LNCAP (cell line): ENCODE data around the gene TMEM179.

Experiments used
- TF ChIP-seq, protein P1 (sequence below): fragments of 450-650 bp; IDR thresholded peaks from 2 replicates; pipeline ENCODE4 v1.5.1; 2017; ENCODE audit warnings: mild to moderate bottlenecking

Gene TMEM179

DNA sequence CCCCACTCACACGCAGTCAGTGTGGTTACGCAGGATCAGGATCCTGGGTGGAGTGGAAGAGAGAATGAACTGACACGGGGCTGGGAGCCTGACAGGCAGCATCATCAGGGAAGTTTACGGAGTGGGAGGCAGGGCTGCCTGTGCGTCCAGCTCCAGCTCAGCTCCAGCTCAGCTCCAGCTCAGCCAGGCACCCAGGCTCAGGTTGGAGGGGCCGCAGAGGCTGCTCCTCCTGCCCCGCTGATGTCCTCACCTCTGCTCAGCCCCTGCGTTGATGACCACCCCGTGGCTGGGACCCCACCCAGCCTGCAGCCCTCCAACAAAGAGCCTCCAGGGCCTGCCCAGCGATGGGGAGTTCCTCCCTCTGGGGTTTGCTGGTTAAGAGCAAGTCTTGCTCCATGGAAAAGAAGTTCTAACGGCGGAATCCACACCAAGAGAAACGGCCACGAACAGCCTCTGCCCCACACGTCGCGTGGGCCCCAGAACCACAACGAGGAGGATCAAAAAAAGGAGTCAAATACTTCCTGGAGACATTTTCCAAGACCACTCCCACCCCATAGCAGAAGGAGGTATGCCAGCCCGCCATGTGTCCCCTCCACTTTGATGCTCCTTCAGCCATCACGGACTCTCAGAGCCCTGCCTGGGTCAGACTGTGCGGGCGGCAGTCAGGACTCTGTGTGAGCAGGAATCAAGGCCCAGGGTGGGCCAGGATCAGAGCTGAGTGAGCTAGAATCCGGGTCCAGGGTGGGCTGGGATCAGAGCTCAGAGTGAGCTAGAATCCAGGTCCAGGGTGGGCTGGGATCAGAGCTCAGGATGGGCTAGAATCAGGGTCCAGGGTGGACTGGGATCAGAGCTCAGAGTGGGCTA, 42.7 kb downstream of the TMEM179 start:
- TF ChIP-seq, protein P1, sequence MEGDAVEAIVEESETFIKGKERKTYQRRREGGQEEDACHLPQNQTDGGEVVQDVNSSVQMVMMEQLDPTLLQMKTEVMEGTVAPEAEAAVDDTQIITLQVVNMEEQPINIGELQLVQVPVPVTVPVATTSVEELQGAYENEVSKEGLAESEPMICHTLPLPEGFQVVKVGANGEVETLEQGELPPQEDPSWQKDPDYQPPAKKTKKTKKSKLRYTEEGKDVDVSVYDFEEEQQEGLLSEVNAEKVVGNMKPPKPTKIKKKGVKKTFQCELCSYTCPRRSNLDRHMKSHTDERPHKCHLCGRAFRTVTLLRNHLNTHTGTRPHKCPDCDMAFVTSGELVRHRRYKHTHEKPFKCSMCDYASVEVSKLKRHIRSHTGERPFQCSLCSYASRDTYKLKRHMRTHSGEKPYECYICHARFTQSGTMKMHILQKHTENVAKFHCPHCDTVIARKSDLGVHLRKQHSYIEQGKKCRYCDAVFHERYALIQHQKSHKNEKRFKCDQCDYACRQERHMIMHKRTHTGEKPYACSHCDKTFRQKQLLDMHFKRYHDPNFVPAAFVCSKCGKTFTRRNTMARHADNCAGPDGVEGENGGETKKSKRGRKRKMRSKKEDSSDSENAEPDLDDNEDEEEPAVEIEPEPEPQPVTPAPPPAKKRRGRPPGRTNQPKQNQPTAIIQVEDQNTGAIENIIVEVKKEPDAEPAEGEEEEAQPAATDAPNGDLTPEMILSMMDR = no peak

DNA sequence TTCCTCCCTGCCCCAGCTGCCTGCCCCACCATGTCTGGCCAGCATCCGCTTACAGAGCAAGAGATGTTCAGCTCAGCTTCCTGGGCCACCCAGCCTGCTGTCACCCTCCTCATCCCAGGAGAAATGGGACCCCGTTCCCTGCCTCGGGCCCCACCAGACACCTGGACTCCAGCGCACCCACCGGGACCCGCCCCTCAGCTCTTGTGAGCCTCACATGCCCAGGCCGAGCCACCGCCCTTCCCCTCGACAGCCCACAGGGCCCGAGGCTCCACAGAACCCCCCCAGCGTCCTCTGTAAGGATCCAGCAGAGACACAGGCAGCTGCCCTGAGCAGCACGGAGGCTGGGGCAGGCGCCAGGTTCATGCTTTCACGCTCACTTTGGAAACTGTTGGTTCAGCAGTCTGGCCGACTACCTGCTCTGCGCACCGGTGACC, 43.4 kb downstream of the TMEM179 start:
- TF ChIP-seq, protein P1 = no peak

DNA sequence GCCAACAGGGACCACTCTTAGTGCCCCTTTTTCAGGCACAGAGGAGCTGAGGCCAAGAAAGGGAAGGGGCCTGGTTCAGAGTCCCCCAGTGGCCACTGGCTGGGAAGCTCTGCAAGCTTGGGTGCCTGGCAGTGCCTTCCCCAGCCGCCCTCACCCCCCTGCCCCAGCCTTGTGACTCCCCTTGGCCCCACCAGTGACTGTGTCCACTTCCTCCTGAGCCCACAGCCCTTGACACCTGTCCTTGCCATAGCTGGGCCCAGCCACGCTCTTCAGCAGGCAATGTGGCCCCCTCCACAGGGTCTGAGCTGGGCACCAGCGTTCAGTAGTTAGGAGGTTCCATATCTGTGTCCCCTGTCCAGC, 44.0 kb downstream of the TMEM179 start:
- TF ChIP-seq, protein P1 = no peak

- TF ChIP-seq, protein P1 = no peak
Measured at GRCh38 chr14:104559804-104560585, 44.6 kb downstream of the TMEM179 start.

GRCh38 chr14:104559028-104559803, 45.4 kb downstream of the TMEM179 start:
- TF ChIP-seq, protein P1 = no peak

DNA sequence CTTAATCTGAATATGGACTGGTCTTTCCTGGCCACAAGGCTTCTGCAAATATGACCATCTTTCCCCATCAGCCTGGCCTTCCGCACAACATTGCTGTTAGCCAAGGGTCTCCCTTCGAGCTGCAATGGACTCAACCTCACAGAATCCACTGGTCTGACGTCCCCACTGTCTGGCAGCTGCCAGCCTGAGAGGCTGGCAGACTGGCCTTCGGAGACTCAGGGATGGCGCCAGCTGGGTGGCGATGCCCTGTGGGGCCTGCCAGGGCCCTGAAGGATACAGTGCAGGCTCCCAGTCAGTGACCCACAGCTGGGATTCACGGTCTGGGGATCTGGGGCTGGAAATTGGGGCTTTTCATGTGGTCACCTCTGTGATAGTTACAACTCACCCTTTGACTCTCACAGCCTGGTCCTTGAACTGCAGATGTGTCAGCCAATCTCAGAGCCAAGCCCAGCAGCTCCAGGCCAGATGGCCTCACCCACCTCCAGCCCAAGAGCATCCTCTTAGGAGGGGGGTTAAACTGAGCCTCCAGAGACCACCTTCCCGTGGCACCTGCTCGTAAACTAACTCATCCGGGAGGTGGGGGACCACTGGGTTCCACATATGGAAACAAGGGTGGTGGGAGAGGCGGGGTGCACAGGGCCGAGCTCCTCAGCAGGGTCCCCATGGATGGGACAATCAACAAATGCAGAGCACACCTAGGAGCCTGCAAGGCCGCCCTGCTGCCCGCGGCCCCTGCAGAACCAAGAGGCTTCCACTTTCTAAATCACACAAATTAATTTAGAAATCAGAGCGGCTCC, 46.1 kb downstream of the TMEM179 start:
- TF ChIP-seq, protein P1 = no peak
